GM23248 (cell line): Measurements from ENCODE around the gene ABCF2. TPM values are rescaled to one million over a fixed set of nuclear protein-coding genes. Genes with fewer than 3 reads are reported as not detected.

Experiments
- DNase-seq: peaks from one replicate; pipeline ENCODE4 v3.0.0-alpha.2; 2015
- H2AFZ ChIP-seq: fragments of 200-600 bp; sonication (generic); 2 replicates; pipeline ENCODE4 v1.6.1; 2016; ENCODE audit warnings: antibody characterized with exemption
- H3F3A ChIP-seq: fragments of 200-600 bp; sonication (generic); 2 replicates; pipeline ENCODE4 v1.6.1; 2016; ENCODE audit warnings: mild to moderate bottlenecking, antibody characterized with exemption, mixed run types; ENCODE audit not compliant: insufficient read depth
- H3K27ac ChIP-seq: fragments of 200-600 bp; sonication (generic); 2 replicates; pipeline ENCODE4 v1.5.1; 2016; ENCODE audit warnings: mild to moderate bottlenecking
- H3K27me3 ChIP-seq: fragments of 200-600 bp; sonication (generic); replicated peaks from 2 replicates; pipeline ENCODE4 v1.6.1; 2016; ENCODE audit warnings: mild to moderate bottlenecking; ENCODE audit not compliant: insufficient read depth
- H3K36me3 ChIP-seq: fragments of 200-600 bp; sonication (generic); 2 replicates; pipeline ENCODE4 v1.6.1; 2016; ENCODE audit warnings: low read depth, mild to moderate bottlenecking
- H3K4me1 ChIP-seq: fragments of 200-600 bp; sonication (generic); 2 replicates; pipeline ENCODE4 v1.6.1; 2016; ENCODE audit warnings: mild to moderate bottlenecking; ENCODE audit not compliant: insufficient read depth
- H3K4me2 ChIP-seq: fragments of 200-600 bp; sonication (generic); one replicate; pipeline ENCODE4 v1.6.1; 2016; ENCODE audit warnings: mild to moderate bottlenecking; ENCODE audit not compliant: unreplicated experiment
- H3K4me3 ChIP-seq: fragments of 200-600 bp; sonication (generic); 2 replicates; pipeline ENCODE4 v1.5.1; 2016; ENCODE audit warnings: mild to moderate bottlenecking
- H3K79me2 ChIP-seq: fragments of 200-600 bp; sonication (generic); 2 replicates; pipeline ENCODE4 v1.6.1; 2016; ENCODE audit warnings: mild to moderate bottlenecking; ENCODE audit not compliant: insufficient read depth
- H3K9ac ChIP-seq: fragments of 200-600 bp; sonication (generic); 2 replicates; pipeline ENCODE4 v1.6.1; 2016; ENCODE audit warnings: mild to moderate bottlenecking
- H3K9me2 ChIP-seq: fragments of 200-600 bp; sonication (generic); 2 replicates; pipeline ENCODE4 v1.6.1; 2016; ENCODE audit warnings: mixed run types, mild to moderate bottlenecking, moderate library complexity; ENCODE audit not compliant: insufficient read depth
- H3K9me3 ChIP-seq: fragments of 200-600 bp; sonication (generic); one replicate; pipeline ENCODE4 v1.6.1; 2017; ENCODE audit warnings: low read depth
- H4K20me1 ChIP-seq: fragments of 200-600 bp; sonication (generic); 2 replicates; pipeline ENCODE4 v1.6.0; 2016; ENCODE audit not compliant: insufficient read depth
- EZH2 ChIP-seq: fragments of 200-600 bp; sonication (generic); IDR thresholded peaks from 2 replicates; pipeline ENCODE4 v1.6.1; 2018; ENCODE audit warnings: antibody characterized with exemption, mild to moderate bottlenecking; ENCODE audit not compliant: insufficient read depth, poor library complexity, severe bottlenecking
- EZH2phosphoT487 ChIP-seq: fragments of 200-600 bp; sonication (generic); IDR thresholded peaks from 2 replicates; pipeline ENCODE4 v1.6.1; 2018; ENCODE audit warnings: antibody characterized with exemption, moderate library complexity, mild to moderate bottlenecking, low read depth; ENCODE audit not compliant: insufficient read depth
- WGBS, 2 experiments: methylation state at CpG; one replicate each; pipeline ENCODE4 v1.1.6; 2015 to 2017; ENCODE audit warnings: low lambda C conversion rate in 2 of 2, low coverage in 1 of 2; ENCODE audit errors: missing lambda C conversion rate in 2 of 2; 5-methylcytosine and 5-hydroxymethylcytosine counted together
- in situ Hi-C: fragments of 300-500 bp; cut with MboI; formaldehyde crosslinking; loops from 2 replicates; pipeline ENCODE4 v1.15.0; 2020
- polyA plus RNA-seq: library from polyadenylated mRNA; unstranded; fragments of >200 nt; fragmentation: Nextera tagmentation; extraction: Ambion mirVana; gene quantifications from 2 replicates; pipeline ENCODE4 v1.2.1, GENCODE V29; 2016
- total RNA-seq: library from RNA; depleted of rRNA; stranded (reverse); fragments of >200 nt; shearing (Covaris generic); gene quantifications from 2 replicates; pipeline ENCODE4 v1.2.3, GENCODE V29; 2014

The ABCF2 gene
- total and polyA plus RNA-seq, 2 experiments from 2014 or later, result 40.7 to 74.9 TPM

DNA sequence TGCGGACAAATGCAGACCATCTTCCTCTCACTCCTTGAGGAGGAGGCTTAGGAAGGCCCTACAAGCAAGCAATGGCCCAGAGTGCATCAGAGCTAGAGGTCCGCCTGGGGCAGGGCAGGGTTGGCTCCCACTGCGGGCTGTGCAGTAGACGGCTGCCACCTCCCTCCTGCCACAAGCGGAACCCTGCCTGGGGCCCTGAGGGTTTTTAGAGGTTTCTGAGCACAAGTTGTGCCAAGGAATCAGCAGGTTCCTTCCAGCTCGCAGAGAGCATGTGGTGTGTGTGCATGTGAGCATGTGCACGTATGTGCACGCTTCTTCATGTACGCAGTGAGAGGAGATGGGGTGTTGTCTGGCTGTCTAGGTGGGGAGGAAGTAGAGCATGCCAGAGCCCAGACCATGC is 47.4 kb upstream of the ABCF2 start:
- Histone ChIP-seq H3K9ac (no peak overlapping the region), H2AFZ (no peak overlapping the region), H3K4me2 (no peak overlapping the region), H3K9me3 (no peaks in the 10 kb centered on the region), H3K27ac (no peak overlapping the region), H3K4me1 (no peaks in the 10 kb centered on the region), H4K20me1 (no peaks in the 10 kb centered on the region), H3K27me3 (no peaks in the 10 kb centered on the region), H3K36me3 (no peaks in the 10 kb centered on the region), H3K4me3 (no peak overlapping the region), H3F3A (0 out of 2 replicates have a peak, but pooled peaks cover 3% of the 10 kb centered on the region), H3K79me2 (no peaks in the 10 kb centered on the region), H3K9me2 (no peaks in the 10 kb centered on the region)
- in situ Hi-C loops, result no loop called here
- TF ChIP-seq EZH2, result no peak
- TF ChIP-seq EZH2phosphoT487, result no peak
- no peak for DNase-seq
- 91 to 92% methylated on average over 9 of the region's 9 CpGs for WGBS, 2 experiments

DNA sequence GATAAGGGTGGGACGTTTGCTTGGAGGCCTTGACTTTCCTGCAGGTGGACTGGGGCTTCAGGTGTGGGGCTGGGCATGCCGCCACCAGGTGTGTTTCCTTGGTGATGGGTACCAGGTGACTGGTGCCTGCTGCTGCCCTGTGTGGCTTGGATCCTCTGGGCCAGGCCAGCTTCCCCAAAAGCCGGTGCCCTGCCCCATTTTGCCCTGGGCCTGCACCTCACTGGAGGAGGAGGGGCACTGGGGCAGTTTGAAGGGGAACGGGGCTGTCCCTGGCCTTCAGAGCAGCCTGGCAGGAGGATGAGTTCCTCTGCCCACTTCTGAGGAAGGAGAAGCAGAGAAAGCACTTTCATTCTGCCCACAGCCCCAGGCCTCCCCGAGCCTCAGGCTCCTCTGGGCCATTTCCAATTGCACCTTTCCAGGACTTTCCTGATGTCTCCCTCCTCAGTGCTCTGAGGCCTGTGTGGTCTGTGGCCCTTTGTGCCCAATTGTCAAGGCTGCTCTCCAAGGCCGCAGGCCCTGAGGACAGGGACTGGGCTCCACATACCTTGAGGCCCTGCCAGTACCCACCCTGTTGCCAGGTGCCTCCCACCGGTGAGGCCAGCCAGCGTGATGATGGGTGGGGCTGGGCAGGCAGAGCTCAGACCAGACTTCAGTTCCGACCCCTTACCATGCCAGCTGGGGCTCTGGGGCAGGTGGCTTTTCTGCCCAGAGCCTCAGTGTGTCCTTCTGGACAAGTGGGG is 46.8 kb upstream of the ABCF2 start:
- no peaks in the 10 kb centered on the region for H3K9me2 ChIP-seq
- WGBS, 2 experiments, result 56 to 75% methylated on average over 9 of the region's 9 CpGs
- H3K9ac ChIP-seq, result no peak overlapping the region
- H3K4me2 ChIP-seq, result no peak overlapping the region
- in situ Hi-C loops, result no loop called here
- no peaks in the 10 kb centered on the region for H3K4me1 ChIP-seq
- DNase-seq, result no peak
- H3K36me3 ChIP-seq, result no peaks in the 10 kb centered on the region
- no peaks in the 10 kb centered on the region for H4K20me1 ChIP-seq
- H3K4me3 ChIP-seq, result no peak overlapping the region
- no peaks in the 10 kb centered on the region for H3K9me3 ChIP-seq
- H3K27ac ChIP-seq, result no peak overlapping the region
- 0 out of 2 replicates have a peak, but pooled peaks cover 3% of the 10 kb centered on the region for H3F3A ChIP-seq
- no peaks in the 10 kb centered on the region for H3K79me2 ChIP-seq
- H3K27me3 ChIP-seq, result no peaks in the 10 kb centered on the region
- H2AFZ ChIP-seq, result no peak overlapping the region
- TF ChIP-seq EZH2 (no peak), EZH2phosphoT487 (no peak)

DNA sequence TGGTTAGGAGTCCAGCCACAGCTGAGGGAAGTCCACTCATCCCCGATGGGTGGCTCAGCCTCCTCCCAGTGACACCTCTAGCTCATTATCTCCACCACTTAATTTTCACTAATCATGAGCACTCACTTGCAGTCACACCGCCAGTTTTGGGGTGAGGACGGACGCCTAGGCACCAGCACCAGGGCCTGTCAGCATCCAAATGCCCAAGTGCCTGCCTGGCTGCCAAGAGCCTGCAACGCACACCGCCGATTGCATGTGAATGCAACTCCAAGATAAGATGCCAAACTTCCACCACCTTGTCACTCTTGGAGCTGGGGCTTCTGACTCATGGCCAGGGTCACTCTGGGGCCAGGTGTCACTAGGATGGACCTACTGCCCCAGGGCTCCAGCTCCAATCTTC is 45.9 kb upstream of the ABCF2 start:
- Histone ChIP-seq H3K9me3 (no peaks in the 10 kb centered on the region), H3K36me3 (no peaks in the 10 kb centered on the region), H3K79me2 (no peaks in the 10 kb centered on the region), H3K9me2 (no peaks in the 10 kb centered on the region), H3K27ac (no peak overlapping the region), H3K9ac (no peak overlapping the region), H4K20me1 (no peaks in the 10 kb centered on the region), H3K4me2 (no peak overlapping the region), H3K27me3 (no peaks in the 10 kb centered on the region), H3K4me1 (no peaks in the 10 kb centered on the region), H3K4me3 (no peak overlapping the region), H2AFZ (no peak overlapping the region), H3F3A (0 out of 2 replicates have a peak, but pooled peaks cover 3% of the 10 kb centered on the region)
- no peak for DNase-seq
- 63 to 64% methylated on average over 7 of the region's 7 CpGs for WGBS, 2 experiments
- TF ChIP-seq EZH2phosphoT487 (no peak), EZH2 (no peak)
- in situ Hi-C loops, result no loop called here

DNA sequence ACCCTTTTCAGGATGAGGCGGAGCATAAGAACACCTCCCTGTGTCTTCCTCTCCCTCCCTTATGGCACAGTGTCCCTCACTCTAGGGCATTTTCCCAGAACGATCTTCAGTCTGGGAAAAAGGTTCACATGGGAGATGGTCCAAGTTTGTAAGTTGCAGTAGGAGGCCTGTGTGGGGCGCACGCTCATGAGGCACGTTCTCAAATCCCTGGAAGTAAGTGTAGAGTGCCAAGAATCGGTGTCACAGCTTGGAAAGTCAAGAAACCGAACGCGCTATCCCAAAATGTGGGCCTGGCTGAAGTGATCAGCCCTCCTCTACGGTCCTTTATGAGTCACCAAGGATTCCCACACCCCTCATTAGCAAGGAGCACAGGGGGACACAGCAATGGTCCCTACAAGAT is 45.4 kb upstream of the ABCF2 start:
- Histone ChIP-seq H3K27ac (no peak overlapping the region), H3K9me3 (no peaks in the 10 kb centered on the region), H3K4me2 (no peak overlapping the region), H3F3A (0 out of 2 replicates have a peak, but pooled peaks cover 3% of the 10 kb centered on the region), H3K4me1 (no peaks in the 10 kb centered on the region), H3K4me3 (no peak overlapping the region), H3K9me2 (no peaks in the 10 kb centered on the region), H3K9ac (no peak overlapping the region), H3K79me2 (no peaks in the 10 kb centered on the region), H3K27me3 (no peaks in the 10 kb centered on the region), H2AFZ (no peak overlapping the region), H3K36me3 (no peaks in the 10 kb centered on the region), H4K20me1 (no peaks in the 10 kb centered on the region)
- 24 to 38% methylated on average over 10 of the region's 10 CpGs for WGBS, 2 experiments
- in situ Hi-C loops, result no loop called here
- no peak for TF ChIP-seq EZH2phosphoT487
- TF ChIP-seq EZH2, result no peak
- peak; percentile 55 for DNase-seq
